Brain microvascular endothelial cell (primary cell): ENCODE measurements around the gene TYW1B.
"Not testable (repeated sequence)": the region's sequence is repeated elsewhere in the genome, so short reads cannot be mapped to it uniquely, and the experiment has no call there.

ENCODE experiments used
- DNase-seq: peaks from one replicate; pipeline ENCODE4 v3.0.0-alpha.2; 2020
- H3K27ac ChIP-seq: fragments of 250-450 bp; sonication (Bioruptor Pico); 2 replicates; pipeline ENCODE4 v1.5.1; 2020; ENCODE audit warnings: mild to moderate bottlenecking, moderate library complexity
- H3K27me3 ChIP-seq: fragments of 250-450 bp; sonication (Bioruptor Pico); replicated peaks from 2 replicates; pipeline ENCODE4 v1.5.1; 2020; ENCODE audit warnings: mild to moderate bottlenecking
- H3K36me3 ChIP-seq: fragments of 250-450 bp; sonication (Bioruptor Pico); replicated peaks from 2 replicates; pipeline ENCODE4 v1.5.1; 2020; ENCODE audit warnings: mild to moderate bottlenecking
- H3K4me3 ChIP-seq: 2 replicates; pipeline ENCODE4 v1.5.1; 2011; ENCODE audit warnings: low read depth, mild to moderate bottlenecking, control low read depth, low read length, moderate library complexity
- in situ Hi-C: cut with HindIII; loops from 2 replicates; pipeline ENCODE4 v1.10.0; 2017; ENCODE audit warnings: low sequenced_read_pairs, low pct_ligation_motif_present
- TF ChIP-seq, protein P1 (sequence below): IDR thresholded peaks from 2 replicates; pipeline ENCODE4 v1.5.1; 2011; ENCODE audit warnings: low read depth, mild to moderate bottlenecking, moderate library complexity, low read length, control low read depth, inconsistent platforms; ENCODE audit errors: missing control alignments

Gene TYW1B

DNA sequence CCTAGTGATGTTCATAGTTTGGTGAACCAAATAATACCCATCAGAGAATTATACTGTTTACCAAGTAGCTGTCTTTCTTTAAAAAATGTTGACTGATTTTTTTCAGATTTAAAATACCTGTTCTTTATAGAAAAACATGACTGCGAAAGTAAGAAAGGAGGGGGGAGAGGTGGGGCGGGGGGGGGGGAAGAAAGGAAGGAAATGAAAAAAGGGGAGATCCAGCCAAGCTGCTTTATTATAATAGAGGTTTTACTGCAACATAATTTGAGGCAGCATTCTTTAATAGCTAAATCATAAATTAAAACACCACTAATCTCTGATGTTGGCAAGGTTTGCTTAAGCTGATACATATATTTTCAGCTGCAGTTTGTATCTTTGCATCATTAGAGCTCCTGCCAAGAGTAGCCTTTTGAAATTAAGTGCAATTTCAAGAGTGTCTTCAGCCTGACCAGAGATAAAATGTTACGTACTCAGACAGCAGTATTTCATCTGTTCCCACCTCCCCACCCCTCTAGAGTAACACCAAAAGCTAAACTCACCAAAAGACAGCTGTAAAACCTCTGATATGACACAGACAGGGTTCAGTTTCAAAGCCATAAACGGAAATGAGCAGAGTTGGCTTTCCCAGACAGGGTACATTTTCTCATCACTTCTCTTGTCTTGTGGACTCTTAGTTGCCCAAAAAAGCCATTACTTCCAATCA lies 202.1 kb downstream of the TYW1B start:
- H3K36me3 ChIP-seq: not testable (repeated sequence)

DNA sequence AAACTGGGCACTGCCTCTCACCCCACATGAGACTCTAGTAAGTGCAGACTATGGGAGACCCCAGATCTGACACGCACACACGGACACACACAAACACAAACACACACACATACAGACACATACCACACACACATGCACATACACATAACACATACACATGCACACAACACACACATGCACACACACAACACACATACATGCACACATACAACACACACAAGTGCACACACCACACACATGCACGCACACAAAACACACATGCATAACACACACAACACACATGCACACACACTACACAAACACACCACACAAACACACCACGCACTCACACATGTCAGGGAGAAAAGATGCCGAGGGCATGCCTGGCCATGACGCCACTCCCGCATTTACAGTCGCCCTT lies 205.5 kb downstream of the TYW1B start:
- H3K4me3 ChIP-seq: no peak overlapping the region
- DNase-seq: no peak
- no peaks in the 10 kb centered on the region for H3K36me3 ChIP-seq
- in situ Hi-C loops: no loop called here
- H3K27me3 ChIP-seq: no peaks in the 10 kb centered on the region
- no peak overlapping the region for H3K27ac ChIP-seq
- TF ChIP-seq, protein P1, sequence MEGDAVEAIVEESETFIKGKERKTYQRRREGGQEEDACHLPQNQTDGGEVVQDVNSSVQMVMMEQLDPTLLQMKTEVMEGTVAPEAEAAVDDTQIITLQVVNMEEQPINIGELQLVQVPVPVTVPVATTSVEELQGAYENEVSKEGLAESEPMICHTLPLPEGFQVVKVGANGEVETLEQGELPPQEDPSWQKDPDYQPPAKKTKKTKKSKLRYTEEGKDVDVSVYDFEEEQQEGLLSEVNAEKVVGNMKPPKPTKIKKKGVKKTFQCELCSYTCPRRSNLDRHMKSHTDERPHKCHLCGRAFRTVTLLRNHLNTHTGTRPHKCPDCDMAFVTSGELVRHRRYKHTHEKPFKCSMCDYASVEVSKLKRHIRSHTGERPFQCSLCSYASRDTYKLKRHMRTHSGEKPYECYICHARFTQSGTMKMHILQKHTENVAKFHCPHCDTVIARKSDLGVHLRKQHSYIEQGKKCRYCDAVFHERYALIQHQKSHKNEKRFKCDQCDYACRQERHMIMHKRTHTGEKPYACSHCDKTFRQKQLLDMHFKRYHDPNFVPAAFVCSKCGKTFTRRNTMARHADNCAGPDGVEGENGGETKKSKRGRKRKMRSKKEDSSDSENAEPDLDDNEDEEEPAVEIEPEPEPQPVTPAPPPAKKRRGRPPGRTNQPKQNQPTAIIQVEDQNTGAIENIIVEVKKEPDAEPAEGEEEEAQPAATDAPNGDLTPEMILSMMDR: no peak

More for the DNA sequence above, 202.1 kb downstream of the TYW1B start:
- H3K27ac ChIP-seq, DNase-seq, H3K4me3 ChIP-seq, H3K27me3 ChIP-seq, in situ Hi-C loops: not testable (repeated sequence)

DNA sequence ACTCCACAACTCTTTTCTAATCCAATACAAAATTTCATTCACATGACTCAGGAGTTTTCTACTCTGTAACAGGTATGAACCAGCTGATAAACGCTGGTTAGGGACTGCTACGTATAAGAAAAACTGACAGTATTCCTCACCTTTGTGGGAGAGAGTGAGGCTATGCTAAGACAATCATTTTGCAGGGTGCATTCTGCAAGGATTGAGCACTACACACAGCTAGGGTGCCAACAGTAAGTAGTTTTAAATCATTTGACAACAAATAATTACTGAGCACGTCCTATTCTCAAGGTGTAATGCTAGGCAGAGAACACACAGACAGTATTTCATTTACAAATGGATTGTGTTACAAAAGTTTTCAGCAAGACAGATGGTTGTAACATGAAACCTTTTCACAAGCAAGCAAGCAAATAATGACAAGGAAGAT lies 206.2 kb downstream of the TYW1B start:
- DNase-seq, in situ Hi-C loops: not testable (repeated sequence)

DNA sequence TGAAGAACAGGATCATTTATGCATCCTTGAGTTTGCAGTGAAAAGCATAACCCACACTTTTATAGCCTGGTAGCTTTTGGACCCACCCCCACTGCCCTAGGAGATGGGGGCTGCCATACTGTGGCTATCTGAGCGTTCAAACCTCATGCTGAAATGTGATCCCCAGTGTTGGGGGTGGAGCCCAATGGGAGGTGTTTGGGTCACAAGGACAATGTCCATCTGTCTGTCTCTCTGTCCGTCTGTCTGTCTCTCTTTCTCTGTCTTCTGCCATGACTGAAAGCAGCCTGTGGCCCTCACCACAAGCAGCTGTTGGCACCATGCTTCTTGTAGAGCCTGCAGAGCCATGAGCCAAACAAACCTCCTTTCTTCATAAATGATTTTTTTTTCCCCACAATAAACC lies 207.1 kb downstream of the TYW1B start:
- H3K4me3 ChIP-seq, DNase-seq, H3K36me3 ChIP-seq, H3K27ac ChIP-seq, H3K27me3 ChIP-seq, in situ Hi-C loops: not testable (repeated sequence)

More for the DNA sequence above, 206.2 kb downstream of the TYW1B start:
- H3K27me3 ChIP-seq, H3K27ac ChIP-seq, H3K4me3 ChIP-seq, H3K36me3 ChIP-seq: not testable (repeated sequence)

DNA sequence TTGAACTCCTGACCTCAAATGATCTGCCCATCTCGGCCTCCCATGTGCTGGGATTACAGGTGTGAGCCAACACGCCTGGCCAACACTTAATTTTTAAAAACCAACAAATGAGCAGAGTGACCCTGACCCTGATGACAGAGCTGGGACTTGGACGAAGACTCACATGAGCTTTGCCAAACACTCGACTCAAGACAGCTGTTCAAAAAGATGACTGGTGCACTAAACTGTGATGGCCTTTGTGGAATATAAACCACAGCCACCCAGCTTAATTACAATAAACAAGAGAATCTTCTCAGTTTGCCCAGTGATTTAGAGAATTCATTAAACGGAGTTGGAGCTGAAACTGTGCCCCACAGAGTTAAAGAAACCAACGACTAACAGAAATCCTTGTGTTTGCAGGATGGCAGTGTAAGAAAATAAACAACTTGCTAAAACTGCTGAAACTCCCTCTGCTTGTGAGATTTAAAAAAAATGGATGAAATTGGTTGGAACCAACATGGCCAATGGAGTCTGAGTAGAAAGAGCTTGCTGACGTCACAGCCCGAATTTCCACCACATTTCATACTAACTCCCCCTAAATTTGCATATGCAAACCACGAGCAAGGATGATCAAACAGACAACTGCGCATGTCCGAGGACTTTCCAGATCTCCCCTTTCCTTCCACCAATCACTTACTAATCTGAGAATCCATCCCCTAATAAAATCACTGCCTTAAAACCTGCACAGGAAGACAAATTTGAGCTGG lies 209.4 kb downstream of the TYW1B start:
- H3K27me3 ChIP-seq, H3K36me3 ChIP-seq, H3K4me3 ChIP-seq, DNase-seq, H3K27ac ChIP-seq, in situ Hi-C loops: not testable (repeated sequence)

- H3K36me3 ChIP-seq, in situ Hi-C loops, H3K27ac ChIP-seq, DNase-seq, H3K27me3 ChIP-seq, H3K4me3 ChIP-seq: not testable (repeated sequence)
Observed at GRCh38 chr7:72609761-72610160, 218.2 kb downstream of the TYW1B start.

GRCh38 chr7:72607988-72608387 lies 220.0 kb downstream of the TYW1B start:
- in situ Hi-C loops: not testable (repeated sequence)

DNA sequence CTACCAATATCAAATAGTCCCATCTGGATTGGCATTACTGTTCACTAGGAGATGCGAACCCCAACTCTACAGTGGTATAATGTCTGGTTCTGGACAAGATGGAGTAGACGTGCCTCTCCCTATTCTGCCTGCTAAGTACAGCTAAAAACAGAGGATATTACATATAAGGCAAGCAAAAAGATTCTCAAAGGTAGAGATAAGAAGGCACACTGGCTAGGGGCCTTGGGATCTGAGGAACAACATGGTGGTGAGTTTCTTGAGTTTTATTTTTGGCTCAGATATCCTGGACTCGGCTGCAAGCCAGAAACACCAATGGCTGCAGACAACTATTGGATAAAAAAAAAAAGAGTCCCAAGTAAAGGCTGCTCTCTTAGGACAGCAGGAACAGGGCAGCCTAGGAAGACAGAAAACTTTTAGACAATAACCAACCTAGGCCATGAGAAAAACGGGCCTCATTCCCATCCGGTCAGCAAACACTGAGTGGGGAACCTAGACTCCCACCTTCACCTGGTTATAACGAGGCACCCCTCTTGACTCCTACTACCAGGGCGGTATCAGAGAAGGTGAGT lies 222.1 kb downstream of the TYW1B start:
- DNase-seq, H3K27me3 ChIP-seq, H3K36me3 ChIP-seq, H3K4me3 ChIP-seq, in situ Hi-C loops, H3K27ac ChIP-seq: not testable (repeated sequence)

More at GRCh38 chr7:72607988-72608387, 220.0 kb downstream of the TYW1B start:
- H3K4me3 ChIP-seq, H3K27ac ChIP-seq, H3K27me3 ChIP-seq, H3K36me3 ChIP-seq, DNase-seq: not testable (repeated sequence)

DNA sequence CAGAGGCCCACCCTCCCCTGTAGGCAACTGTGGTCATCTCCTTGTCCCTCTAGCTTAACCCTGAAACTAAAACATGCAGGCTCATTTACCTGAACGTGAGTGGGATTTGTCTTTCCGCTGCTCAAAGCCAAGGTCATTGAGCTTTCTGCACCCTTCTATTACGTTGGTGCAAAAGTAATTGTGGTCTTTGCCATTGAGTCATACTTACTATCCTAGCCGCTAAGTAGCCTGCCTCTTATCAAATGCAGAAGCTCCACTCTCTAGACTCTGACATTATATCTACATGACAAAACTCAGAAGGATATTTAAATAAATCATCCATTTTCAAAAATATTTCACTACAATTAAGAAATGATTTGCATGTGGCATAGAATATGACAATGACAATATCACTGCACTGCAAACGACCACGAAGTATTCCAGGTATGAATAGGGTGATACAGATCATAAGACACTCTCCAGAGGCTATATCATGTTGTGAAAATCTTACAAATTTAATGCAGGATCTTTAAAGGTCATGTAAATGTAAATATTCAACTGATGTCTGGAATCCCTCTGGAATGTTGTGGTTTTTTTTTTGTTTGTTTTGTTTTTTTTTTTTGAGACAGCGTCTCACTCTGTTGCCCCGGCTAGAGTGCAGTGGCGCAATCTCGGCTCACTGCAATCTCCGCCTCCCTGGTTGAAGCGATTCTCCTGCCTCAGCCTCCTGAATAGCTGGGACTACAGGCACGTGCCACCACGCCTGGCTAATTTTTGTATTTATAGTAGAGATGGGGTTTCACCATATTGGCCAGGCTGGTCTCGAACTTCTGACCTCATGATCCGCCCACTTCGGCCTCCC lies 223.0 kb downstream of the TYW1B start:
- H3K27ac ChIP-seq, in situ Hi-C loops, H3K27me3 ChIP-seq, H3K4me3 ChIP-seq, H3K36me3 ChIP-seq: not testable (repeated sequence)
- DNase-seq: peak; percentile 19

- DNase-seq, H3K36me3 ChIP-seq, in situ Hi-C loops, H3K27me3 ChIP-seq, H3K4me3 ChIP-seq, H3K27ac ChIP-seq: not testable (repeated sequence)
Observed at GRCh38 chr7:72603476-72603875, 224.5 kb downstream of the TYW1B start.
